GM12878 (cell line): ENCODE results near the gene OTOA. TPM values are rescaled to one million over a fixed set of nuclear protein-coding genes. Genes with fewer than 3 reads are reported as not detected.

Source experiments
- ATAC-seq: fragments of 200-7000 bp; cut with Tn5 transposase; 3 replicates; pipeline ENCODE4 v1.9.1; 2020; ENCODE audit warnings: mild to moderate bottlenecking, moderate library complexity
- BruUV-seq: library from RNA; stranded (reverse); fragments of 400-500 nt; replicated peaks from 2 replicates; lab custom pipeline; 2021; lab: Mats Ljungman, UMichigan
- CTCF ChIA-PET: fragments of 300-600 bp; sonication (Branson Sonifier 250); formaldehyde crosslinking; extraction: SDS; loops from one replicate; lab custom pipeline; 2021; ENCODE audit warnings: inconsistent platforms; lab: Yijun Ruan, JAX
- POLR2A ChIA-PET: fragments of 350-600 bp; formaldehyde crosslinking; extraction: SDS; loops from one replicate; lab custom pipeline; 2021; ENCODE audit warnings: inconsistent platforms; lab: Charles Lee
- RAD21 ChIA-PET: fragments of 300-600 bp; sonication (Branson Sonifier 250); formaldehyde crosslinking; loops from one replicate; lab custom pipeline; 2023; ENCODE audit warnings: antibody characterized with exemption; ENCODE audit not compliant: unreplicated experiment; lab: Charles Lee
- SMC1A ChIA-PET: fragments of 300-600 bp; sonication (Branson Sonifier 250); formaldehyde crosslinking; loops from one replicate; lab custom pipeline; 2023; ENCODE audit not compliant: unreplicated experiment, uncharacterized antibody; lab: Charles Lee
- DNase-seq: peaks from one replicate; pipeline ENCODE4 v3.0.0-alpha.2; 2011; ENCODE audit warnings: low read depth, low spot score
- FAIRE-seq: peaks from 3 replicates; lab custom pipeline; 2011; peaks lifted over from hg19 to GRCh38; lab: Jason Lieb, UNC
- H2AFZ ChIP-seq: 2 replicates; pipeline ENCODE4 v1.6.0; 2011; ENCODE audit warnings: low read depth, low read length, control low read depth; ENCODE audit not compliant: control insufficient read depth
- H3K27ac ChIP-seq: 2 replicates; pipeline ENCODE4 v1.5.1; 2011; ENCODE audit warnings: control low read depth; ENCODE audit not compliant: control insufficient read depth, insufficient read depth
- H3K27me3 ChIP-seq, 2 experiments: replicated peaks in 1 of 2; 2 replicates each; pipeline versions ENCODE4 v1.6.0 to v1.6.1; 2011; ENCODE audit warnings: low read length in 1 of 2; ENCODE audit not compliant: control insufficient read depth in 2 of 2, insufficient read depth in 2 of 2
- H3K36me3 ChIP-seq, 2 experiments: 2 replicates each; pipeline ENCODE4 v1.5.1; 2011; ENCODE audit warnings: low read length in 1 of 2; ENCODE audit not compliant: control insufficient read depth in 2 of 2, insufficient read depth in 2 of 2
- H3K4me1 ChIP-seq: 2 replicates; pipeline ENCODE4 v1.6.1; 2011; ENCODE audit warnings: mild to moderate bottlenecking, low read length, moderate library complexity, mixed read lengths; ENCODE audit not compliant: control insufficient read depth, insufficient read depth
- H3K4me2 ChIP-seq: 2 replicates; pipeline ENCODE4 v1.6.0; 2011; ENCODE audit warnings: control low read depth; ENCODE audit not compliant: control insufficient read depth, insufficient read depth
- H3K4me3 ChIP-seq: fragments of 200-600 bp; sonication (generic); 2 replicates; pipeline ENCODE4 v1.5.1; 2016
- H3K79me2 ChIP-seq: 2 replicates; pipeline ENCODE4 v1.6.0; 2011; ENCODE audit warnings: low read length; ENCODE audit not compliant: control insufficient read depth, insufficient read depth
- H3K9ac ChIP-seq: 2 replicates; pipeline ENCODE4 v1.8.0; 2011; ENCODE audit warnings: low read length, control low read depth, mixed read lengths; ENCODE audit not compliant: control insufficient read depth, insufficient read depth
- H3K9me3 ChIP-seq: replicated peaks from 3 replicates; pipeline ENCODE4 v1.5.1; 2011; ENCODE audit warnings: mild to moderate bottlenecking, low read length; ENCODE audit not compliant: control insufficient read depth, insufficient read depth
- H4K20me1 ChIP-seq: 2 replicates; pipeline ENCODE4 v1.6.0; 2011; ENCODE audit not compliant: control insufficient read depth, insufficient read depth
- CBX5 ChIP-seq: sonication (generic); IDR thresholded peaks from 2 replicates; pipeline ENCODE4 v1.6.1; 2016; ENCODE audit warnings: low read depth, moderate library complexity, mild to moderate bottlenecking, inconsistent platforms
- HDAC2 ChIP-seq: fragments of 200-600 bp; sonication (generic); IDR thresholded peaks from 2 replicates; pipeline ENCODE4 v1.6.1; 2017
- KLF5 ChIP-seq: fragments of 450-650 bp; IDR thresholded peaks from 2 replicates; pipeline ENCODE4 v1.6.1; 2014; ENCODE audit warnings: mild to moderate bottlenecking; ENCODE audit not compliant: partially characterized antibody
- NFYB ChIP-seq: IDR thresholded peaks from 2 replicates; pipeline ENCODE4 v1.6.1; 2011; ENCODE audit warnings: low read depth, mild to moderate bottlenecking, low read length, improper control_type of control experiment, moderate library complexity; ENCODE audit not compliant: insufficient read depth
- SIX5 ChIP-seq: IDR thresholded peaks from 2 replicates; pipeline ENCODE4 v1.6.1; 2011; ENCODE audit warnings: mild to moderate bottlenecking, low read depth, low read length, moderate library complexity; ENCODE audit not compliant: severe bottlenecking
- SMARCA5 ChIP-seq: fragments of 450-650 bp; IDR thresholded peaks from 2 replicates; pipeline ENCODE4 v1.6.1; 2017; ENCODE audit warnings: mild to moderate bottlenecking
- TBL1XR1 ChIP-seq: IDR thresholded peaks from 2 replicates; pipeline ENCODE4 v1.6.1; 2012; ENCODE audit warnings: low read depth, low read length, improper control_type of control experiment
- ZBTB11 ChIP-seq: fragments of 450-650 bp; formaldehyde crosslinking; IDR thresholded peaks from 2 replicates; pipeline ENCODE4 v1.5.0; 2022; ENCODE audit warnings: mild to moderate bottlenecking, missing genetic modification characterization
- WGBS: methylation state at CpG from one replicate; pipeline ENCODE4 v1.1.6; 2016; ENCODE audit warnings: low lambda C conversion rate; ENCODE audit not compliant: insufficient replicate concordance, insufficient coverage; ENCODE audit errors: missing lambda C conversion rate; 5-methylcytosine and 5-hydroxymethylcytosine counted together
- in situ Hi-C: fragments of 300-500 bp; cut with MboI; formaldehyde crosslinking; loops from 9 replicates; pipeline ENCODE4 v1.14.3; 2018; ENCODE audit warnings: mixed read lengths
- intact Hi-C: fragments of 100-400 bp; cut with micrococcal nuclease; formaldehyde crosslinking; loops from one replicate; pipeline ENCODE4 v1.14.2; 2022; ENCODE audit not compliant: unreplicated experiment
- polyA plus RNA-seq, 11 experiments: library from polyadenylated mRNA; depleted of rRNA in 4 of 11; unstranded in 6 of 11; stranded (reverse) in 5 of 11; fragments of >200 nt; fragmentation: Nextera tagmentation in 4 of 11; fragmentation: Illumina TruSeq in 1 of 11; extraction: Ambion mirVana in 4 of 11; extraction: Trizol in 1 of 11; gene quantifications; 1 replicate in 1 of 11; 2 replicates in 10 of 11; pipeline versions ENCODE4 v1.2.1 to v1.2.3, GENCODE V29; 2011 to 2016; ENCODE audit warnings: inconsistent platforms in 2 of 11, missing spikeins in 2 of 11, low read depth in 1 of 11
- total RNA-seq, 4 experiments: library from RNA; depleted of rRNA in 3 of 4; stranded (reverse); fragments of >200 nt in 3 of 4; fragmentation: Illumina TruSeq in 1 of 4; extraction: Trizol in 1 of 4; gene quantifications; 2 replicates each; pipeline versions ENCODE4 v1.2.1 to v1.2.3, GENCODE V29; 2013 to 2021
- TF ChIP-seq, protein P1 (sequence below): IDR thresholded peaks from 2 replicates; pipeline ENCODE4 v1.6.1; 2011; ENCODE audit warnings: borderline replicate concordance, low read depth, mild to moderate bottlenecking, moderate library complexity, low read length; ENCODE audit not compliant: insufficient read depth, poor library complexity, severe bottlenecking

The OTOA gene
- total and polyA plus RNA-seq, 10 of the 15 experiments (the other 5 are each of a cell fraction or from before 2014, with no cell fraction given): 0.33 to 1.5 (median 0.61) TPM

- TF ChIP-seq, protein P1, sequence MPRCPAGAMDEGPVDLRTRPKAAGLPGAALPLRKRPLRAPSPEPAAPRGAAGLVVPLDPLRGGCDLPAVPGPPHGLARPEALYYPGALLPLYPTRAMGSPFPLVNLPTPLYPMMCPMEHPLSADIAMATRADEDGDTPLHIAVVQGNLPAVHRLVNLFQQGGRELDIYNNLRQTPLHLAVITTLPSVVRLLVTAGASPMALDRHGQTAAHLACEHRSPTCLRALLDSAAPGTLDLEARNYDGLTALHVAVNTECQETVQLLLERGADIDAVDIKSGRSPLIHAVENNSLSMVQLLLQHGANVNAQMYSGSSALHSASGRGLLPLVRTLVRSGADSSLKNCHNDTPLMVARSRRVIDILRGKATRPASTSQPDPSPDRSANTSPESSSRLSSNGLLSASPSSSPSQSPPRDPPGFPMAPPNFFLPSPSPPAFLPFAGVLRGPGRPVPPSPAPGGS: no peak
- TF ChIP-seq TBL1XR1: no peak
These were observed 40.5 kb downstream of the OTOA start (continued) for GRCh38 chr16:21704266-21704665.

GRCh38 chr16:21704733-21705132, 41.0 kb downstream of the OTOA start:
- Histone ChIP-seq H3K36me3 (no peaks in the 10 kb centered on the region), H4K20me1 (no peaks in the 10 kb centered on the region), H3K27ac (no peak overlapping the region), H3K4me1 (peaks cover 11% of the 10 kb centered on the region), H3K4me2 (no peak overlapping the region), H3K4me3 (no peak overlapping the region), H3K79me2 (no peaks in the 10 kb centered on the region), H3K27me3 (no peaks in the 10 kb centered on the region; a peak in 3 of 4 replicates), H3K9me3 (no peaks in the 10 kb centered on the region; the same call in 2 of the 3 replicates), H3K9ac (no peak overlapping the region), H2AFZ (no peak overlapping the region)
- 63% methylated on average over 6 of the region's 6 CpGs for WGBS
- BruUV-seq: no TSS peak
- ChIA-PET POLR2A (no interaction called here), RAD21 (interaction anchor here (0.5 to 8.7 kb wide), 2 partner anchors 21 to 47 kb away, joined by 3 to 79 read pairs; no protein-coding TSS in a partner anchor), SMC1A (interaction anchor here (0.7 to 10.1 kb wide), 11 partner anchors 15 to 120 kb away, joined by 3 to 142 read pairs (median 4); no protein-coding TSS in a partner anchor), CTCF (interaction anchor here (0.9 to 10.4 kb wide), 5 partner anchors 10 to 64 kb away, joined by 3 to 176 read pairs (median 81); no protein-coding TSS in a partner anchor)
- FAIRE-seq (no peak), DNase-seq (no peak), ATAC-seq (no peak)
- in situ Hi-C loops: loop anchor here (5.0 to 10.0 kb wide), 2 partner anchors 50 to 122 kb away; partner anchors contain the start of gene IGSF6
- TF ChIP-seq NFYB (0 out of 2 replicates have a peak, but pooled peaks have one; percentile 28), HDAC2 (no peak), KLF5 (no peak), CBX5 (no peak), SMARCA5 (no peak), SIX5 (no peak), ZBTB11 (CRISPR knock-in tag) (no peak)
- intact Hi-C loops: loop anchor here (10.0 kb wide), 1 partner anchor 1360 kb away; no protein-coding TSS in a partner anchor
